GM18502 (cell line): ENCODE data around the gene SCARB1.

ENCODE experiments used
- ATAC-seq: cut with Tn5 transposase; IDR thresholded peaks from one replicate; pipeline ENCODE4 v1.9.1; 2021; ENCODE audit warnings: mild to moderate bottlenecking; ENCODE audit not compliant: unreplicated experiment, poor library complexity

SCARB1 gene

DNA sequence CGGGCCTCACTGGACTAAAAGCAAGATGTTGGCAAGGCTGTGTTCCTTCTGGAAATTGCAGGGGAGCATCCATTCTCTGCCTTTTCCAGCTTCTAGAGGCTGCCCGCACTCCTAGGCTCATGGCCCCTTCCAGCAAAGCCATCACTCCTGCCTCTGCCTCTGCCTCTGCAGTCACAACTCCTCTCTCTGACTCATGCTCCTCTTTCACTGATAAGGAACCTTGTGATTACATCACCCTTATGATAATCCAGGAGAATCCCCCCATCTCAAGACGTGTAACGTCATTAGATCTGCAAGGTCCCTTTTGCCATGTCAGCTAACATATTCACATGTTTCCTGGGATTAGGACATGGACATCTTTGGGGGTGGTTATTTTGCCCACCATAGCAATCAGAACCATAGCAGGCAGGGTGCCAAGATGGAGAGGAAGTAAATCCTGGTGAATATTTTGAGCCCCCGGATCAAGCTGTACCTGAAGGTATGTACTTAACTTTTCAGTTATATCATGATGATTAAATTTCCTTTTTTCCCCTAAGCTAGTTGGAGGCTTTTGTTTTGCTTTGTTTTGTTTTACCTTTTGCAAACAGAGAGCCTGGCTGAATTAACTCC, 123.6 kb downstream of the SCARB1 start:
- ATAC-seq: no peak

- no peak for ATAC-seq
Measured at GRCh38 chr12:124738636-124739467, 124.8 kb downstream of the SCARB1 start.

DNA sequence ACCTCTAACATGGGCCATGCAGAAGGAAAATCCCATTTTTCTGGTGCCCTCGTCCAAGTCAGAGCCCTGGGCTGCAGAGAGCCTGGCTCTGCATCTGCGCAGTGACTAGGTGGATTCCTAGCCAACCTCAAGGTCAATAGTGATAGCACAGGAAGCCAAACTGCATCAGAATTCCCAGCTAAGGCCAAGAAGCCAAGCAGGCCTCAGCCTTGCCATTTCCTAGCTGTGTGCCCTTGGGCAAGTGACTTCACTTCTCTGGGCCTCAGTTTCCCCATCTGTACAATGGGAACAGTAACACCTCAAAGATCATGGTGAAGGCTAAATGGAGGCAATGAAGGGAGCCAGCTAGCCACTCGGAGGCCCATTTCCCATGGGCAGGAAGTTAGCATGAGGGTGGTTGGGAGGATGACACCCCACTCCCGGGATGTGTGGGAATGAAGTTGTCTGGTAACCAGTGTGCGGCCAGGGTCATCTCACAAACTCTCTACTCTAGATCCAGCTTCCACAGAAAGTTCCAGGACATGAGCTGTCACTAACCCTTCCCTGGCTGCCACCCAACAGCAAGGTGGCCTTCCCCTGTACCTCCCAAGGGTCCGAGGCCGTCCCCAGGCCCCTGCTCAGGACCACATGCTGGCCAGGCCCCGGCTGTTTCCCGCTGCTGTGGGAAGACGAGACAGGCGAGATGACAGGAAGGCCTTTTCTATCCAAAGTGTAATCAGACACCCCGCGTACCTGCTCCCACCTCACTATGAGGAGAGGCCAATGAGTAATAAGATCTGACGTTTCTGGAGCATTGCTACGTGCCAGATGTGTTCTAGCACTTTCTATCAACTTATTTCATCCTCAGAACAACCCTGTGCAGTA, 125.7 kb downstream of the SCARB1 start:
- no peak for ATAC-seq

- ATAC-seq: no peak
Measured at GRCh38 chr12:124737040-124737419, 126.6 kb downstream of the SCARB1 start.

DNA sequence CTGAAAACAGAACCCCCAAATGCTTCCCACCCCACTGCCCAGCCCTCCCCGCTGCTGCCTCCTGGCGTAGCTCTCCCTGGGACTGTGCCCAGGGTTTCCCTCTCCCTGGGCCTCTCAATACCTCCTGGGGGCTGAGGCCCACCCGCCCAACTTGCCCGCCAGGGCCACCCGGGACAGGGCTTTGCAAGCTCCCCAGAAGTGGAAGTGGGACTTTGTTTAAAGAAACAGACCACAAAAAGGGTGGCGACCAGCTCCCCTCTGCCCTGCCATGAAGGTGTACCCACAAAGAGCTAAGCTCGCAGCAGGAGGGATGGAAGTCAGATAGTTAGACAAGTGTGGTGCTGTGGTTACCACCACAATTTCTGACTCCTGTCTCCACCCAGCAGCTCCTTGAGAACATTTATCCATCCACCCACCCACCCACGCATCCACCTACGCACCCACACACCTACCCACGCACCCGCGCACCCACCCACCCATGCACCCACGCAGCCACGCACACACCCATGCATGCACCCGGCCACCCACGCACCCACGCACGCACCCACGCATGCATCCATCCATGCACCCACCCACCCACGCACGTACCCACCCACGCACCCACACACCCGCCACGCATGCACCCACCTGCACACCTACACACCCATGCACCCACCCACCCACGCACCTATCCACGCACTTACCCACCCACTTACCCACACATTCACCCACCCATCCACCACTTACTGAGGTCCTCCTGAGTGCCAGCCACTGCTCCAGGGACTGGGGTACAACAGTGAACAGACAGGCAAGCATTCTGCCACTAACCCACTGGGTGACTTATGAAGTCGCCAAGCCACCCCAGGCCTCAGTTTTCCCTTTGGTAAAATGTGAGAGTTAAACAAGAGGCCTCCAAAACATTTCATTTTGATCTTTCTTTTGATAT, 127.3 kb downstream of the SCARB1 start:
- ATAC-seq: no peak

DNA sequence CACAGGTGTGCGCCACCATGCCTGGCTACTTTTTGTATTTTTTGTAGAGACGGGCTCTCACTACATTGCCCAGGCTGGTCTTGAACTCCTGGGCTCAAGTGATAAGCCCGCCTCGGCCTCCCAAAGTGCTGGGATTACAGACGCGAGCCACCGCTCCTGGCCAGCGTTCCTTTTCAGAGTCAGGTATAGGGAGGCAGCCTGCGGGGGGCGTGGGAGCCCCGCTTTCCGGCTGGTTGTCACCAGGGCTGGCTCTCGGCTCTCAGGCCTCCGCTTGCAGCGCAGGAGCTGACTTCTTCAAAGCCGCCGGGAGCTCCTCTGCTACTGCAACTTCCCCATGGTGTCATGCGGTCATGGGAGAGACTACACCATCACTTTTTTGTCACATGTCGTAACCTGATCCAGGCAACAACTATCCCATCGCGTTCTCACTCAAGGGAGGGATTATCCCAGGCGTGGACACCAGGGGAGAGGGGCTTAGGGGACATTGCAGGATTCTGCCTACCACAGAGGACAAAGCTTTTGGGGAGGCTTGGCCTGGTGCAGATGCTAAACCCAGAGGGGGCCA, 129.4 kb downstream of the SCARB1 start:
- ATAC-seq: no peak

DNA sequence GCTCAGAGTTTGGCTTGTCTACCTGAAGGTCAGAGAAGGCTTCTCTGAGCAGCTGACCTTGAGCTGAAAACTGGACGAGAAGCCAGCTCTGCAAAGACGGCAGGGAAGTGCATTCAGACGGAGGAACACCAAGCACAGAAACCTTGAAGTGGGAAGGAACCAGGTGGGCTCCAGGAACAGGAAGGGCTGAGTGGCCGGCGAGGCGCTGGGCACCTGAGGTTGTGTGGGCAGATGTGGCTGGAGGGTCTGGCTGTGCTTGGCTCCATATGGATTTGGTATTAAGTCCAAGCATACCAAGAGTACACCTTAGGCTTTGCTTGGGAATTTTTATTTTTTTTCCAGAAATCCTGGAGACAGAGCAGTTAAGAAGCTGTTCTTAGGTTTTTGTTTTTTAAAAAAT, 130.6 kb downstream of the SCARB1 start:
- no peak for ATAC-seq

DNA sequence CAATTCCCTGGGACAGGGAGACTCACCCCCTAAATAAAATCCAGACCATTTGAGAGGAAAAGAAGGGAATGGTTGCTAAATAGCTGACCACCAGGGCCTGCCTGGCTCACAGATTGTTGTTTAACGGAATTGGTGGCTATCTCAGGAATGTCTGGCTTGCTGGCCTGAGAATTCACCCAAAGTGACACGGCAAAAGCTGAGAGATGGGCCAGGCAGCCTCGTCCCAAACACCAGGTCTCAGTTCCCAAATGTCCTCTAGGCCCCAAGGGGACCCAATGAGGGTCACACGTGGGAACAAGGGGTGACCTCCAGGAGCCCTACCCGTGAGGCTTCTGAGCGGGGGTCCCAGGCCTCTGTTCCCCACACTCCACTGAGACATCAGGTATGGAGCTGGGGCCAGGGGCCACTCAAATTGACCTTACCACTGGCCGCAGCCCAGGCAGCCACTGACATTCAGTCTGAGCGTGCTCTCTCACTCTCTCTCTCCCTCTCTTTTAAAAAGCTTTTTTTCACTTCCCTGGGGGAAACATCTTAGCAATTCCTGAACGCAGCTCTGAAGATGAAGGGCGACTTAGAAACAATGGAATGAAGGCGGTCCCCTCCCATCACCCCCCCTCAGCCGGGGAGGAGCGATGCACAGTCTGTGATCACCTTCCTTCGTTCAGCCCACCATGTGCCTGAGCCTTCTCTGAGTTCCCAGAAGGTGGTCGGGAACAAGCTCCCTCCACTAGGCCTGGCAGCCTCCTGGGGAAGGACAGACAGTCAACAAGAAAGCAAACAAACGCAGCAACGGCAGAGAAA, 131.2 kb downstream of the SCARB1 start:
- ATAC-seq: no peak

DNA sequence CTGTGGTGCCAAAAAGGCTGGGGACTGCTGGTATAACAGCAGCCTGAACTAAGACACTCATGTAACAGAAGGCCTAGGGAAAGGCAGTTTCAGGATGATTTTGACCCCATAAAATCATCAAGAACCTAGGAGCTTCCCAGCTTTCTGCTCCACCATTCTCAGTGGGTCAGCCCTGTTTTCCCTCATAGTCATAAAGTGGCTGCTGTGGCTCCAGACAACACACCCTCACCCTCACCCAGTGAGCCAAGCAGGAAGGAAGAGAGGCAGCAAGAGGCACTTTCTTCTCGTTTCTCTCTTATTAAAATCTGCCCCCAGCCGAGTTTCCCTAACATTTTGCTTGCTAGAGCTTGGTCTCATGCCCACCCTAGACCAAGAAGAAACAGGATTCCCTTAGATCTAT, 131.8 kb downstream of the SCARB1 start:
- no peak for ATAC-seq

DNA sequence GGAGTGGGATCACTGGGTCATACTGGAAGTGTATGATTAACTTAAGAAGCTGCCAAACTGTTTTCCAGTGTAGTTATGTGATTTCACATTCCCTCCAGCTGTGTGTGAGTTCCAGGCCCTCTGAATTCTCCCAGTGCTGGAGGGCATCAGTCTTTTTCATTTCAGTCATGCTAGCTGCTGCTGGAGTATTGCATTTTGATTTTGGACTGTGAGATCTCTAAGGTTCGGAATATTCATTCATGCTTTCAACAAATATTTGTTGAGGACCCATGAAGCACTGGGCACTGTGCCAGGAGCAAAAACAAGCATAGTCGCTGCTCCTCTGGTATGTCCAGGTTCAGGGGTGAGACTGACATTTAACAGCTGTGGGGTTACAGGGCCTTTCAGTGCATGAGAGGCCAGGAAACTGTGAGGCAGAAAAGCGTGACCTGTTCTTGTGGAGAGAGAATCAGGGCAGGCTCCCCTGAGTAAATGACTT, 133.2 kb downstream of the SCARB1 start:
- ATAC-seq: no peak

- ATAC-seq: no peak
Measured at GRCh38 chr12:124727922-124728321, 135.7 kb downstream of the SCARB1 start.

DNA sequence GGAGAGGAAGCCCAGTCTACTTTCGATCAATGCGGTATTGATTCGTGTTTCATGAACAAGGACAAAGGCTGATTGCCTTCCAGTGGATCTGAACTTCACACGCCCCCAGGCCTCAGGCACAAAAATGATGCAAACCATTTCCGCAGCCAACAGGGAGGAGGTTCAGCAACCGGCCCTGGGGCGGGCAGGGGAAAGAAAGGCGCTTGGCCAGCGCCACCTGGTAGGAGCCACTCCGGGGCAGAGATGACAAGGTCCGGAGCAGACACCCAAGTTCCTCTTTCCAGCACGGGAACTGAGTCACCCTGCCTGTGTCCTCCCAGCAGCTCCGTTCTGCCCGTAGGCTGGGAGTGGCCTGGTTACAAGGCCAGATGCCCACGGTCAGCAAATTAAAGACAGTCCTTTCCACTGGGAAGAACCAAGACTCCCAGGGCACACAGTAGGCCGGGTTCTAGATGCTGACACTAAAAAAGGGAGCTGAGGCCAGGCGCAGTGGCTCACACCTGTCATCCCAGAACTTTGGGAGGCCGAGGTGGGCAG, 136.3 kb downstream of the SCARB1 start:
- no peak for ATAC-seq
